ENCODE measurements around the gene SLC9A6.

- no peak for TF ChIP-seq CTCF (IDR thresholded peaks at IDR 0.05; ENCODE audit: low read length)
- TF ChIP-seq EZH2phosphoT487 (IDR thresholded peaks at IDR 0.05; ENCODE audit: low read length), result no peak
- TF ChIP-seq EZH2 (optimal IDR thresholded peaks at IDR 0.05; ENCODE audit: low read depth, low read length), result no peak
Measured at GRCh38 chrX:136045008-136045407, 59.8 kb downstream of the SLC9A6 start.
